K562 (cell line): ENCODE data around the gene CCT4. TPM values are rescaled to one million over a fixed set of nuclear protein-coding genes. Genes with fewer than 3 reads are reported as not detected.

Experiments
- ATF1 ChIP-seq, 2 experiments: fragments of 450-650 bp in 1 of 2; IDR thresholded peaks; 2 replicates each; pipeline ENCODE4 v1.6.1; 2016; ENCODE audit warnings: missing compliant biosample characterization in 1 of 2, missing genetic modification characterization in 1 of 2
- FOXA1 ChIP-seq: fragments of 450-650 bp; IDR thresholded peaks from 2 replicates; pipeline ENCODE4 v1.6.1; 2016; ENCODE audit warnings: mild to moderate bottlenecking, borderline replicate concordance
- HCFC1 ChIP-seq: IDR thresholded peaks from 2 replicates; pipeline ENCODE4 v1.6.1; 2012; ENCODE audit warnings: low read depth, low read length, improper control_type of control experiment
- MEIS2 ChIP-seq: fragments of 450-650 bp; IDR thresholded peaks from 2 replicates; pipeline ENCODE4 v1.6.1; 2014; ENCODE audit warnings: mild to moderate bottlenecking; ENCODE audit not compliant: partially characterized antibody
- SRSF1 ChIP-seq: fragments of 200-400 bp; formaldehyde crosslinking; IDR thresholded peaks from 2 replicates; pipeline ENCODE4 v1.6.1; 2017; ENCODE audit warnings: mild to moderate bottlenecking, low read depth, low read length, moderate library complexity
- polyA plus RNA-seq, 8 experiments: library from polyadenylated mRNA; depleted of rRNA in 4 of 8; stranded (reverse) in 5 of 8; unstranded in 3 of 8; fragments of >200 nt; fragmentation: Nextera tagmentation in 2 of 8; fragmentation: Illumina TruSeq in 1 of 8; extraction: Ambion mirVana in 2 of 8; extraction: Trizol in 1 of 8; gene quantifications; 2 replicates each; pipeline versions ENCODE4 v1.2.1 to v1.2.3, GENCODE V29; 2011 to 2014; ENCODE audit warnings: inconsistent platforms in 1 of 8, missing spikeins in 1 of 8
- total RNA-seq, 7 experiments: library from RNA; depleted of rRNA in 6 of 7; stranded (reverse); fragments of >200 nt in 6 of 7; fragmentation: Illumina TruSeq in 2 of 7; extraction: Trizol in 2 of 7; gene quantifications; 2 replicates each; pipeline versions ENCODE4 v1.2.1 to v1.2.3, GENCODE V29; 2011 to 2021; ENCODE audit warnings: low replicate concordance in 1 of 7
- TF ChIP-seq, protein P1 (sequence below): fragments of 450-650 bp; IDR thresholded peaks from 2 replicates; pipeline ENCODE4 v1.6.1; 2016; ENCODE audit warnings: mild to moderate bottlenecking, moderate library complexity
- TF ChIP-seq, protein P2 (sequence below): sonication (generic); formaldehyde crosslinking; IDR thresholded peaks from 2 replicates; pipeline ENCODE4 v1.8.0; 2022; ENCODE audit warnings: mild to moderate bottlenecking, missing genetic modification reagents
- TF ChIP-seq, protein P3 (sequence below): sonication (generic); formaldehyde crosslinking; IDR thresholded peaks from 2 replicates; pipeline ENCODE4 v1.8.0; 2022; ENCODE audit warnings: missing genetic modification reagents, mild to moderate bottlenecking, borderline replicate concordance

Gene CCT4
- total and polyA plus RNA-seq, 9 of the 15 experiments (the other 6 are each of a cell fraction or from before 2014, with no cell fraction given): 101 to 368 (median 303) TPM

DNA sequence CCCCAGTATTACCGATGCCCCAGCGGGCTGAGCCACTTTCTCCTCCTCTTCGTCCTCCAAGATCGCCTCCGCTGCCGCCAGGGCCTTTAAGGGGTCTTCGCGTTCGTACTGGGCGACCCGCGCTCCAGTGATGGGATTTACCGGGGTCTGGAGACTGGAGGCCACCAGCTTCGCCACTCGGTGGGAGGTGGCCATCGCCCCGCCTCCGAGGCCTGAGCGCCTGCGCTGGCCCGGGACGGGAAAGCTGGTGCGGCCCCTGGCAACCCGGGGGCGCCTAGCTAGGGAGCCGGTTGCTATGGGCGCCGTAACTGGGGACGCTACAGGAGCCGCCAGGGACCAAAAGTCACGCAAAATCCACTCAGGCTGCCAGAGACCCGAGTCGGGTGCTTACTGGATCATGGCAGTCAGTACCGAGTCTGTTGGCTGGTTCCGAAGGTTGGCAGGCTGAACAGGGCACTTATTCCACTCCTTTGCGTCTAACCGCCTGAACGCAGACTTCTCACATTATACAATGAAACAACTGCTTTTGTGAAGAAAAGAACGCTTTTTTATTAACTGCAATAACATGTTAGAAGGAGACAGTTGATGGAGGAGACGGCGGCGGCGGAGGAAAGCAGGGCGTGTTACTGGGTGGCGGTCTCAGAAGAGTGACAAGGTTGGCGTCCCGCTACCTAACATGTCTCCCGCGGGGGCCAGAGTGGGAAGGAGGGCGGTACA is 34.5 kb downstream of the CCT4 start, which contains the start of gene FAM161A (continued):
- peak; percentile 17; the same call in 1 of the 2 replicates for TF ChIP-seq HCFC1
- no peak for TF ChIP-seq FOXA1
- no peak for TF ChIP-seq SRSF1
- no peak for TF ChIP-seq MEIS2
- TF ChIP-seq, protein P1, sequence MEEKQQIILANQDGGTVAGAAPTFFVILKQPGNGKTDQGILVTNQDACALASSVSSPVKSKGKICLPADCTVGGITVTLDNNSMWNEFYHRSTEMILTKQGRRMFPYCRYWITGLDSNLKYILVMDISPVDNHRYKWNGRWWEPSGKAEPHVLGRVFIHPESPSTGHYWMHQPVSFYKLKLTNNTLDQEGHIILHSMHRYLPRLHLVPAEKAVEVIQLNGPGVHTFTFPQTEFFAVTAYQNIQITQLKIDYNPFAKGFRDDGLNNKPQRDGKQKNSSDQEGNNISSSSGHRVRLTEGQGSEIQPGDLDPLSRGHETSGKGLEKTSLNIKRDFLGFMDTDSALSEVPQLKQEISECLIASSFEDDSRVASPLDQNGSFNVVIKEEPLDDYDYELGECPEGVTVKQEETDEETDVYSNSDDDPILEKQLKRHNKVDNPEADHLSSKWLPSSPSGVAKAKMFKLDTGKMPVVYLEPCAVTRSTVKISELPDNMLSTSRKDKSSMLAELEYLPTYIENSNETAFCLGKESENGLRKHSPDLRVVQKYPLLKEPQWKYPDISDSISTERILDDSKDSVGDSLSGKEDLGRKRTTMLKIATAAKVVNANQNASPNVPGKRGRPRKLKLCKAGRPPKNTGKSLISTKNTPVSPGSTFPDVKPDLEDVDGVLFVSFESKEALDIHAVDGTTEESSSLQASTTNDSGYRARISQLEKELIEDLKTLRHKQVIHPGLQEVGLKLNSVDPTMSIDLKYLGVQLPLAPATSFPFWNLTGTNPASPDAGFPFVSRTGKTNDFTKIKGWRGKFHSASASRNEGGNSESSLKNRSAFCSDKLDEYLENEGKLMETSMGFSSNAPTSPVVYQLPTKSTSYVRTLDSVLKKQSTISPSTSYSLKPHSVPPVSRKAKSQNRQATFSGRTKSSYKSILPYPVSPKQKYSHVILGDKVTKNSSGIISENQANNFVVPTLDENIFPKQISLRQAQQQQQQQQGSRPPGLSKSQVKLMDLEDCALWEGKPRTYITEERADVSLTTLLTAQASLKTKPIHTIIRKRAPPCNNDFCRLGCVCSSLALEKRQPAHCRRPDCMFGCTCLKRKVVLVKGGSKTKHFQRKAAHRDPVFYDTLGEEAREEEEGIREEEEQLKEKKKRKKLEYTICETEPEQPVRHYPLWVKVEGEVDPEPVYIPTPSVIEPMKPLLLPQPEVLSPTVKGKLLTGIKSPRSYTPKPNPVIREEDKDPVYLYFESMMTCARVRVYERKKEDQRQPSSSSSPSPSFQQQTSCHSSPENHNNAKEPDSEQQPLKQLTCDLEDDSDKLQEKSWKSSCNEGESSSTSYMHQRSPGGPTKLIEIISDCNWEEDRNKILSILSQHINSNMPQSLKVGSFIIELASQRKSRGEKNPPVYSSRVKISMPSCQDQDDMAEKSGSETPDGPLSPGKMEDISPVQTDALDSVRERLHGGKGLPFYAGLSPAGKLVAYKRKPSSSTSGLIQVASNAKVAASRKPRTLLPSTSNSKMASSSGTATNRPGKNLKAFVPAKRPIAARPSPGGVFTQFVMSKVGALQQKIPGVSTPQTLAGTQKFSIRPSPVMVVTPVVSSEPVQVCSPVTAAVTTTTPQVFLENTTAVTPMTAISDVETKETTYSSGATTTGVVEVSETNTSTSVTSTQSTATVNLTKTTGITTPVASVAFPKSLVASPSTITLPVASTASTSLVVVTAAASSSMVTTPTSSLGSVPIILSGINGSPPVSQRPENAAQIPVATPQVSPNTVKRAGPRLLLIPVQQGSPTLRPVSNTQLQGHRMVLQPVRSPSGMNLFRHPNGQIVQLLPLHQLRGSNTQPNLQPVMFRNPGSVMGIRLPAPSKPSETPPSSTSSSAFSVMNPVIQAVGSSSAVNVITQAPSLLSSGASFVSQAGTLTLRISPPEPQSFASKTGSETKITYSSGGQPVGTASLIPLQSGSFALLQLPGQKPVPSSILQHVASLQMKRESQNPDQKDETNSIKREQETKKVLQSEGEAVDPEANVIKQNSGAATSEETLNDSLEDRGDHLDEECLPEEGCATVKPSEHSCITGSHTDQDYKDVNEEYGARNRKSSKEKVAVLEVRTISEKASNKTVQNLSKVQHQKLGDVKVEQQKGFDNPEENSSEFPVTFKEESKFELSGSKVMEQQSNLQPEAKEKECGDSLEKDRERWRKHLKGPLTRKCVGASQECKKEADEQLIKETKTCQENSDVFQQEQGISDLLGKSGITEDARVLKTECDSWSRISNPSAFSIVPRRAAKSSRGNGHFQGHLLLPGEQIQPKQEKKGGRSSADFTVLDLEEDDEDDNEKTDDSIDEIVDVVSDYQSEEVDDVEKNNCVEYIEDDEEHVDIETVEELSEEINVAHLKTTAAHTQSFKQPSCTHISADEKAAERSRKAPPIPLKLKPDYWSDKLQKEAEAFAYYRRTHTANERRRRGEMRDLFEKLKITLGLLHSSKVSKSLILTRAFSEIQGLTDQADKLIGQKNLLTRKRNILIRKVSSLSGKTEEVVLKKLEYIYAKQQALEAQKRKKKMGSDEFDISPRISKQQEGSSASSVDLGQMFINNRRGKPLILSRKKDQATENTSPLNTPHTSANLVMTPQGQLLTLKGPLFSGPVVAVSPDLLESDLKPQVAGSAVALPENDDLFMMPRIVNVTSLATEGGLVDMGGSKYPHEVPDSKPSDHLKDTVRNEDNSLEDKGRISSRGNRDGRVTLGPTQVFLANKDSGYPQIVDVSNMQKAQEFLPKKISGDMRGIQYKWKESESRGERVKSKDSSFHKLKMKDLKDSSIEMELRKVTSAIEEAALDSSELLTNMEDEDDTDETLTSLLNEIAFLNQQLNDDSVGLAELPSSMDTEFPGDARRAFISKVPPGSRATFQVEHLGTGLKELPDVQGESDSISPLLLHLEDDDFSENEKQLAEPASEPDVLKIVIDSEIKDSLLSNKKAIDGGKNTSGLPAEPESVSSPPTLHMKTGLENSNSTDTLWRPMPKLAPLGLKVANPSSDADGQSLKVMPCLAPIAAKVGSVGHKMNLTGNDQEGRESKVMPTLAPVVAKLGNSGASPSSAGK: peak; percentile 59
- TF ChIP-seq, protein P2, sequence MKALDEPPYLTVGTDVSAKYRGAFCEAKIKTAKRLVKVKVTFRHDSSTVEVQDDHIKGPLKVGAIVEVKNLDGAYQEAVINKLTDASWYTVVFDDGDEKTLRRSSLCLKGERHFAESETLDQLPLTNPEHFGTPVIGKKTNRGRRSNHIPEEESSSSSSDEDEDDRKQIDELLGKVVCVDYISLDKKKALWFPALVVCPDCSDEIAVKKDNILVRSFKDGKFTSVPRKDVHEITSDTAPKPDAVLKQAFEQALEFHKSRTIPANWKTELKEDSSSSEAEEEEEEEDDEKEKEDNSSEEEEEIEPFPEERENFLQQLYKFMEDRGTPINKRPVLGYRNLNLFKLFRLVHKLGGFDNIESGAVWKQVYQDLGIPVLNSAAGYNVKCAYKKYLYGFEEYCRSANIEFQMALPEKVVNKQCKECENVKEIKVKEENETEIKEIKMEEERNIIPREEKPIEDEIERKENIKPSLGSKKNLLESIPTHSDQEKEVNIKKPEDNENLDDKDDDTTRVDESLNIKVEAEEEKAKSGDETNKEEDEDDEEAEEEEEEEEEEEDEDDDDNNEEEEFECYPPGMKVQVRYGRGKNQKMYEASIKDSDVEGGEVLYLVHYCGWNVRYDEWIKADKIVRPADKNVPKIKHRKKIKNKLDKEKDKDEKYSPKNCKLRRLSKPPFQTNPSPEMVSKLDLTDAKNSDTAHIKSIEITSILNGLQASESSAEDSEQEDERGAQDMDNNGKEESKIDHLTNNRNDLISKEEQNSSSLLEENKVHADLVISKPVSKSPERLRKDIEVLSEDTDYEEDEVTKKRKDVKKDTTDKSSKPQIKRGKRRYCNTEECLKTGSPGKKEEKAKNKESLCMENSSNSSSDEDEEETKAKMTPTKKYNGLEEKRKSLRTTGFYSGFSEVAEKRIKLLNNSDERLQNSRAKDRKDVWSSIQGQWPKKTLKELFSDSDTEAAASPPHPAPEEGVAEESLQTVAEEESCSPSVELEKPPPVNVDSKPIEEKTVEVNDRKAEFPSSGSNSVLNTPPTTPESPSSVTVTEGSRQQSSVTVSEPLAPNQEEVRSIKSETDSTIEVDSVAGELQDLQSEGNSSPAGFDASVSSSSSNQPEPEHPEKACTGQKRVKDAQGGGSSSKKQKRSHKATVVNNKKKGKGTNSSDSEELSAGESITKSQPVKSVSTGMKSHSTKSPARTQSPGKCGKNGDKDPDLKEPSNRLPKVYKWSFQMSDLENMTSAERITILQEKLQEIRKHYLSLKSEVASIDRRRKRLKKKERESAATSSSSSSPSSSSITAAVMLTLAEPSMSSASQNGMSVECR (CRISPR knock-in tag): peak; percentile 89
- TF ChIP-seq ATF1 (CRISPR knock-in tag; IDR thresholded peaks at IDR 0.05): no peak
- TF ChIP-seq ATF1 (tag; IDR thresholded peaks at IDR 0.05): 0 out of 2 replicates have a peak, but pooled peaks have one; percentile 31
- TF ChIP-seq, protein P3, sequence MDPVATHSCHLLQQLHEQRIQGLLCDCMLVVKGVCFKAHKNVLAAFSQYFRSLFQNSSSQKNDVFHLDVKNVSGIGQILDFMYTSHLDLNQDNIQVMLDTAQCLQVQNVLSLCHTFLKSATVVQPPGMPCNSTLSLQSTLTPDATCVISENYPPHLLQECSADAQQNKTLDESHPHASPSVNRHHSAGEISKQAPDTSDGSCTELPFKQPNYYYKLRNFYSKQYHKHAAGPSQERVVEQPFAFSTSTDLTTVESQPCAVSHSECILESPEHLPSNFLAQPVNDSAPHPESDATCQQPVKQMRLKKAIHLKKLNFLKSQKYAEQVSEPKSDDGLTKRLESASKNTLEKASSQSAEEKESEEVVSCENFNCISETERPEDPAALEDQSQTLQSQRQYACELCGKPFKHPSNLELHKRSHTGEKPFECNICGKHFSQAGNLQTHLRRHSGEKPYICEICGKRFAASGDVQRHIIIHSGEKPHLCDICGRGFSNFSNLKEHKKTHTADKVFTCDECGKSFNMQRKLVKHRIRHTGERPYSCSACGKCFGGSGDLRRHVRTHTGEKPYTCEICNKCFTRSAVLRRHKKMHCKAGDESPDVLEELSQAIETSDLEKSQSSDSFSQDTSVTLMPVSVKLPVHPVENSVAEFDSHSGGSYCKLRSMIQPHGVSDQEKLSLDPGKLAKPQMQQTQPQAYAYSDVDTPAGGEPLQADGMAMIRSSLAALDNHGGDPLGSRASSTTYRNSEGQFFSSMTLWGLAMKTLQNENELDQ: no peak
